Activated gamma-delta T cell treated with anti-CD3 and anti-CD28 coated beads, Interleukin-2, amount 50 U/mL, for 16 hours (primary cell): ENCODE results near the gene PRRX2.
"Not testable (repeated sequence)": the region's sequence is repeated elsewhere in the genome, so short reads cannot be mapped to it uniquely, and the experiment has no call there.

ENCODE experiments used
- DNase-seq: peaks from one replicate; pipeline ENCODE4 v3.0.0-alpha.2; 2020; ENCODE audit warnings: low read depth

PRRX2 gene

DNA sequence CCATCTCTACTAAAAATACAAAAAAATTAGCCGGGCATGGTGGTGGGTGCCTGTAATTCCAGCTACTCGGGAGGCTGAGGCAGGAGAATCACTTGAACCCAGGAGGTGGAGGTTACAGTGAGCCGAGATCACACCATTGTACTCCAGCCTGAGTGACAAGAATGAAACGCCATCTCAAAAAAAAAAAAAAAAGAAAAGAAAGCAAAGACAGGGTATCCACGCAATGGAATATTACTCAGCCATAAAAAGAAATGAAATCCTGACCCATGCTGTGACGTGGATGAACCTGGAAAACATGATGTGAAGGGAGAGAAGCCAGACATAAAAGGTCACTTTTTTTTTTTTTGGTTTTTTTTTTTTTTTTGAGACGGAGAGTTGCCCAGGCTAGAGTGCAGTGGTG lies 95.3 kb downstream of the PRRX2 start:
- not testable (repeated sequence) for DNase-seq

- DNase-seq = no peak
Observed at GRCh38 chr9:129761293-129761900, 96.0 kb downstream of the PRRX2 start.

- no peak for DNase-seq
Observed at GRCh38 chr9:129761901-129762369, 96.5 kb downstream of the PRRX2 start.

- not testable (repeated sequence) for DNase-seq
Observed at GRCh38 chr9:129762370-129762984, 97.0 kb downstream of the PRRX2 start.

GRCh38 chr9:129762985-129763926 lies 97.8 kb downstream of the PRRX2 start:
- DNase-seq = no peak

- DNase-seq = no peak
Observed at GRCh38 chr9:129765764-129766317, 100.4 kb downstream of the PRRX2 start.

- DNase-seq = no peak
Observed at GRCh38 chr9:129768486-129768885, 103.0 kb downstream of the PRRX2 start.

- DNase-seq = no peak
Observed at GRCh38 chr9:129769669-129770068, 104.2 kb downstream of the PRRX2 start.

- no peak for DNase-seq
Observed at GRCh38 chr9:129770741-129771140, 105.3 kb downstream of the PRRX2 start.
